Lower leg skin (tissue), 3 donors: ENCODE data around the gene TMEM220.

Source experiments
- CTCF ChIP-seq, 3 donors: fragments of 450-650 bp; IDR thresholded peaks; one replicate each; pipeline ENCODE4 v1.5.1; 2016; ENCODE audit warnings: antibody characterized with exemption in 3 of 3, mild to moderate bottlenecking in 3 of 3, moderate library complexity in 2 of 3
- POLR2A ChIP-seq, 2 donors: fragments of 450-650 bp; IDR thresholded peaks; one replicate each; pipeline ENCODE4 v1.6.1; 2016 to 2017; ENCODE audit warnings: antibody characterized with exemption in 2 of 2, mild to moderate bottlenecking in 1 of 2, moderate library complexity in 1 of 2

DNA sequence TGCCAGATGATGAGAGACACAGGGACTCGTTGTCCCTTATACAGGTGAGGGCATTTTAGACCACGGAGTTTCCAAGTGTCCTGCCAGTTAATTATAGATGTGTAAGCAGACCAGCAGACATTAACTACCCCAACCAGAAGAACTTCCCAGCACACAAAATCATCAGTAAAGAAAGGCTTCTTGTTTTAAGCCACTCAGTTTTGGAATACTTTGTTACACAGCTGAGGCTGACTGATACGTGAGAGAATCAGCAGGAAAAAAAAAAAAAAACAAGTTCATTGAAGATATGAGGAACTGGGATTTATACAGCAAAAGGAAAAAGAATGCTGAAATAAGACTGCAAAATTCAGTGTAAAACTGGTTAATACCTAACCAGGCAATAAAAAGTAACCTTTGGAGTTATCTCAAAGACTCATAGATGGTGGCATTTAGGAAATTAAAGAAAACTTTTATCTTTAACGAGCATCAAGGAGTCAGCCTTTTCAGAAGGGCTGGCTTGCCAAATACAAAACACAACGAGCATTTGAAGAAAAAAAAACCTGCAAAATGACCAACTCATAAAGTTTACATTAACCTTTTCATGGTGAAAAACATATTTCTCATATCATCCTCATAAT is 46.0 kb upstream of the TMEM220 start:
- no peak for TF ChIP-seq CTCF (IDR thresholded peaks at IDR 0.05)
- no peak for TF ChIP-seq POLR2A (IDR thresholded peaks at IDR 0.05)
